NCI-H69 (cell line): ENCODE measurements around the gene NEK6.
"Not testable (repeated sequence)": the region's sequence is repeated elsewhere in the genome, so short reads cannot be mapped to it uniquely, and the experiment has no call there.

ENCODE experiments used
- DNase-seq: peaks from one replicate; lab custom pipeline; 2025; lab: John Stamatoyannopoulos, UW

The NEK6 gene

GRCh38 chr9:124228516-124228915, 29.2 kb upstream of the NEK6 start:
- peak; percentile 65 for DNase-seq

DNA sequence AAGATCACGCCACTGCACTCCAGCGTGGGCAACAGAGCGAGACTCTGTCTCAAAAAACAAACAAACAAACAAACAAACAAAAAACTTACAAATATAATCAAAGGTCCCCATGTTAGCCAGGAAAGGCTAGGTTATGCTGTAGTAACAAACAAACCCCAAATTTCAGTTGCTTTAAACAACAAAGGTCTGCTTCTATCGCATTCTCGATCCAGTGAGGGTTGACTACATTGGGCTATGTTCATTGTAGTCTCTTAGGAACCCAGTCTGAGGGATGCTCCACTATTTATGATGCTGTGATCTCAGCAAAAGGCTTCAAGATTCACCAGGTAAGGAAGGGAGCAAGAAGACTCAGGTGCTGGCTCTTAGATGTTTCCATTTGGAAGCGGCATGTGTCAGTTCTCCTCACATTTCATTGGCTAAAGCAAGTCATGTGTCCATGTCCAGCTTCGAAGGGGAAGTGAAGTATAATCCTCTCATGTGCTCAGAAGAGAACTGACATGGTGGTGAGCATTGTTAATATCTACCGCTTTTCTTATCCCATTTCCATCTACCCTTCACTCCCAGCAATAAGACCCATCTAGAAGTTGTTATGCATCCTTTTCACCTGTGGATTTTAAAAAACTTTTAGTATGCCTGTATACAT, 26.5 kb upstream of the NEK6 start:
- no peak for DNase-seq

DNA sequence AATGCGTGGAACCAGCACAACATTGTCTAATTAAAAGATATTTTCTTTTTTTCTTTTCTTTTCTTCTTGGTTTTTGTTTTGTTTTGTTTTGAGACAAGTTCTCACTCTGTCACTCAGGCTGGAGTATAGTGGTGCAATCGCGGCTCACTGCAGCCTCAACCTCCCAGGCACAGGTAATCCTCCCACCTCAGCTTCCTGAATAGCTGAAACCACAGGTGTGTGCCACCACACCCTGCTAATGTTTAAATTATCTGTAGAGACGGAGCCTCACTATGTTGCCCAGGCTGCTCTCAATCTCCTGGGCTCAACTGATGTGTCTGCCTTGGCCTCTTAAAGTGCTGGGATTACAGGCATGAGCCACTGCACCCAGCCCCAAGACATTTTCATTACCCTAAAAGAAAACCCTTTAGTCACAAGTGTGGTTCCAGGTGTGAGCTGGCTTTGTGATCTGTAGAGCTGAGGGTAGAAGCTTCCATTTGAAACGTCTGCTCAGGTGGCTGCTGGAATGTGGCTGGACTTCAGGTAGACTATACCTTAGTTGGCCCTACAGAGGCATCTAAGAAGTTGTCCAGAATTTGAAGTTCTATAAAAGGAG, 19.1 kb upstream of the NEK6 start:
- DNase-seq, result no peak

DNA sequence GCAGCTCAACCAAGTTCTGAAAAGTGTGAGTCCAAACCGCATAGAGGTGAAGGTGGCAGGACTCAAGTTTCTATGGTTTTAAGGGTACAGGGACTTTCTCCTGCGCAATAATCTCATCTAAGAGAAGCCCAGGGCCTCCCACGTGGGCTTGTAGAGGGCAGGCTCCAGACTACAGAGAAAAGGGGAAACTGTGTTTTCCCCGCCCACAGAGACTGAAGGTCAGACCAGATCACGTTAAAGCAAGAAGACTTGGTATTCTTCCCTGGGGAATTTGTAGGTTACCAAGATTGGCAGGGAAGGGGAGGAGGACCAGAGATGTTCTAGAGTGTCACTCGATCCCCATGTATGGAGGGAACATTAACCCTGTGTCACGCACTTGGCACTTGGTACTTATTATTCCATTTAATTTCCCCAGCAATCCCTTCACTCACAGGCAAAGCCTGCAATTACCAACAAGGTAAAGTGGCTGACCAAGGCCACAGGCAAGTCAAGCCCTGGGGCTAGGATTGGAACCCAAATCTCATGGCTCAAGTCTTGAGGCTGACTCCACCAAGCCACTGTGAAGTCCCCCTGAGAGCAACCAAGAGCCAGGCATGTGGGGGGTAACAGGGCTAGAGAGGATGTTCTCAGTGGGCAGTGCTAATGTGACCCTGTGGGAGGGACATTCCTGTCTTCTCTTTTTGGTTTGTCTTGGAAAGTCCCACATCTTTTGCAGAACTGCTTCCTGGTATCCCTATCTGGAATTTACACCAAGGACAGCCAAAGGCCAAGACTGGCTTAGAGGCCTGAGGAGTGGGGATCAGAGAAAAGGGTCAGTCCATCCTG, 18.3 kb upstream of the NEK6 start:
- DNase-seq, result peak; percentile 27

DNA sequence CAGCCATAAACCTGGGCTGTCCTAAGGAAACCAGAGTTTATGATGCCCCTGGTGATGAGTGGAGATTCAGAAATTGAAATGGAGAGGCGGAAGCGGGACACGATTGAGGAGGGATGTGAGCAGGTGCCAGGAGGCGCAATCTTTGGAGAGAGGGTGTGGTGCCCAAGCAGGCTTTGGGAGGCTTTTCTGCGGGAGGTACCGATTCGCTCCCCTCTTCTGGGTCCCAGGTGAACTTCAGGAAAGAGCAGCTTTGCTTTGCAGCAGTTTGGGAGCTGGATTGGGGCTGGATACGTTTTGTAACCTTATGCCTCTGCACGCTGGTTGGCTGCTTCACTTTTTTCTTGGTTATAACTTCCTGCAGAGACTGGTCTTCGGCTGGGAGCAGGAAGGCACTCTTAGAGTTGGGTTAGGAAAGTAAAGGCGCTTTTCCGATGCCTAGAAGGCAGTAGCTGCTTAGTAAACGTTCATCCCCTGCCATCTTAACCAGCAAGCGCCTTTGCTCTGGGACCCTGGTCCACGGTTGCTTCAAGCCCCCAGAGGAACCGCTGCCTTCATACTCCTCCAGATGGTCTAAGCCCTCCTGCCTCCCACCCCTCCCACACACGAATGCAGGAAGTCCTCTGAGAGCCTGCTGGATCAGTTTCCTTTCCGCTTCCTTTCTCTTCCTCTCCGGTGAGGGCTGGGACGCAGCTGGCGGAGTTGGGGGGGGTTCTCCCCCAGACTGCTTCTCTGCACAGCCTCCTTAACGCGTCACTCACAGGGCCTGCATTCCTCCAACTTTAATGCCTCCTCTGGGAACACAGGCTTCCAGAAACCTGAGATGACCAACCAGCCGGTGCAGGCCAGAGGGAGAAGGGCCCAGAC, 15.2 kb upstream of the NEK6 start:
- DNase-seq, result peak; percentile 83

DNA sequence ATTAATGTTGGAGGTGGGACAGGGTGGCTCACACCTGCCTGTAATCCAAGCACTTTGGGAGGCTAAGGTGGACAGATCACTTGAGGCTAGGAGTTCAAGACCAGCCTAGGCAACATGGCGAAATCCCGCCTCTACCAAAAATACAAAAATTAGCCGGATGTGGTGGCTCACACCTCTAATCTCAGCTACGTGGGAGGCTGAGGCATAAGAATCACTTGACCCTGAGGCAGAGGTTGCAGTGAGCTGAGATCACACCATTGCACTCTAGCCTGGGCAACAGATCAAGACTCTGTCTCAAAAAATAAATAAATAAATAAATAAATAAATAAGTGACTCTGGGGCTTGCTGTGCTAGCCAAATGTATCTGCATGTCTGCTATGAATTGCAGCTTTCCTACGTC, 10.4 kb upstream of the NEK6 start:
- not testable (repeated sequence) for DNase-seq

GRCh38 chr9:124248066-124248465, 9.7 kb upstream of the NEK6 start:
- DNase-seq, result peak; percentile 75

- DNase-seq, result no peak
Observed at GRCh38 chr9:124248960-124249359, 8.8 kb upstream of the NEK6 start.

DNA sequence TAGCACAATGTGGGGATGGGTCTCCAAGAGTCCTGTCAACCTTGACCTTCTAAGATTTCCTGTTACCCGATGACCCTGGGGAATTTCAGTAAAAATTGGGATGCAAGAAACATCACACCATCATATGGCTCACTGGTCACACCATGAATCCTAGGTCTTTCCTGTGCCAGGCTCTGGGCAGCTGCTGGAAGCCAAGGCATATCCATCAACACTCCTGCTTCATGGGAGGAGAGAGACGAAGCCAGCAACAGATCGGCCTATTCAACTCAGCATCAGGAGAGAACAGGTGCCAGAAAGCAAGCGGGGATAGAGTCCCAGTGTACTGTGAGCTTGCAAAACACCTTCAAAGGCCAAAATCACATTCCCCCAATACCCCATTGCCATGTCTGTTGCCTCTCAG, 6.5 kb upstream of the NEK6 start:
- peak; percentile 11 for DNase-seq

DNA sequence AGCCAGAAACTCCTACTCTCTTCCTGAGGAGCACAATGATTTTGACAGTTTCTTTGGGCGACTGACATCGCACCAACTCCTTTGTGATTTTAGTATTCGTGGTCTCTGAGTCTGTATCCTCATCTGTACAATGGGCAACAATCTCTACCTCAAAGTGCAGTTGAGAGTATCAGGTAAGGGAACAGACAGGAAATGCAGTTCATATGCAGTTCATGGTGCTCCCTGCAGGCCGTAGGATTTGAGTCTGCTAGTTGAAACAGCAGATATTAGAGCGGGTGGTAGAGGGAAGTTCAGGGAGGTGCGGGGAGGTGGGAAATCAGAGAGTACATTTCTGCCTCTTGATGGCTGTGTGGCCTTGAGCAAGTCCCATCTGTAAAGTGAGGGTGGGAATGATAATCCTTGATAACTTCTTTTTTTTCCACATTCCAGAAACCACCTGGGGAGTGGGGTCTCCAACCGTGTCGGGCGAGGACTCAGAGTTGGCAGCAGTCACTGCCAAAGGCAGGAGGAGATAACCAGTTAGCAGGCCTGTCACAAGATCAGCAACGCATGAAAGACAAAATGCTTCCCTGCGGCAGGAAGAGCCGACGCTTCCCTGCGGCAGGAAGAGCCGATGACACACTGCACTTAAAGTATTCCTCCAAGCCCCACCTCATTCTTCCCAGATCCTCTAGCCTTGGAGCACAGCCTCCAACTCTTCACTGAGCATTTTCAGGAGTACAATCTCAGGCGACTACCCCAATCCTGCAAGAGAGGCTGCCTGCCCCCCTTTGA, 6.0 kb upstream of the NEK6 start:
- peak; percentile 46 for DNase-seq

DNA sequence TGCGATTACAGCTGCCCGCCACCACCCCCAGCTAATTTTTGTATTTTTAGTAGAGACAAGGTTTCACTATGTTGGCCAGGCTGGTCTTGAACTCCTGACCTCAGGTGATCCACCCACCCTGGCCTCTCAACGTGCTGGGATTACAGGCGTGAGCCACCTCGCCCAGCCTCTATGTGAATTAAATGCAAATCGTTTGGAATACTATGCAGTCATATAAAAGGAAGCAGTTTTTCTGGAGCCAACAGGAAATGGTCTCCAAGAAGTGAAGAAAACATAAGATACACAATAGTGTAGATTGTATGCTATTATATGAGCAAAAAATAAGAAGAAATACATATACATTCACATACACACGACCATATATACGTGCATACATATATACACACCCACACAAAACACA, 4.9 kb upstream of the NEK6 start:
- DNase-seq, result not testable (repeated sequence)

GRCh38 chr9:124254261-124254682, 3.5 kb upstream of the NEK6 start:
- no peak for DNase-seq

- no peak for DNase-seq
Observed at GRCh38 chr9:124255222-124255621, 2.5 kb upstream of the NEK6 start.

- DNase-seq, result peak; percentile 80
Observed at GRCh38 chr9:124256517-124257069, 1.2 kb upstream of the NEK6 start.

- DNase-seq, result peak; percentile 50
Observed at GRCh38 chr9:124257070-124257843, 492 bp upstream of the NEK6 start.

GRCh38 chr9:124258607-124259157, 933 bp downstream of the NEK6 start:
- DNase-seq, result peak; percentile 70

- peak; percentile 87 for DNase-seq
Observed at GRCh38 chr9:124259158-124259808, 1.5 kb downstream of the NEK6 start.

DNA sequence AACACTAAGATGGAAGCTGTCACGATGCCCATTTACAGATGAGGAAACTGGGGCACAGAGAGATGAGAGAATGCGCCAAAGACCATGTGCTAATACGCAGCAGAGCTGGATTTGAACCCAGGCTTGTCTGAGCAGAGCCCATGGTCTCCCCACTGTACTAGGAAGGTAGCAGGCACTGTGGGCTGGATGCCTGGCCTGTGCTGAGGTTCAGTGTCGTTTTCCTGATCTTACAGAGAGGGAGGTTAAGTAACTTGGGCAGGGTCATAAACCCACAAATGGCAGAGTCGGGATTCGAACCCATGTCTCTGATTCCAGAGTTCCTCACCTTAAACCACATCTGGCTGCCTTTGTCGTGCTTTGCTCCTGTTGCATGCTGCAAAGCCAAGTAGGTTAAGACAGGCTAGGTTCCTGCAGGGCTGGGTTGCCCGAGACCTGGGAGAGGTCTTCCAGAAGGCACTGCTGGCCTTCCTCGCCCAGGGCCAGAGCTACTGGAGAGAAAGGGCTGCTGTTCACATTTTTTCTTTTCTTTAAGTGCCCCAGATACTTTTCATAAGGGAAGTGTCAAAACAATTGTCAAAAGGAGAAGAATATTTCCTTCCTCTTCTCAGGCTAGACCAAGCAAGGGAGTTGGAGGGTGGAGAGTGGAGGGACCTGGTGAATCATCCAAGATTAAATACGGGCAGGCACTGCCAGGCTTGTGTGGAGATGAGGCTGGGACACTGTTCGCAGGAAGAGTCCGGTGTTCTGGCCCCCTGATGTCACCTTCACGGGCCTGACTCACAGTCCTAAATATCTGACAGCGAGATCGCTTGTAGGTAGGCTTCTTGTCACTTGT, 3.2 kb downstream of the NEK6 start:
- peak; percentile 20 for DNase-seq
